Ishikawa (cell line): ENCODE measurements around the gene MAPK4.

Source experiments
- EP300 ChIP-seq: IDR thresholded peaks from 2 replicates; pipeline ENCODE4 v1.6.1; 2012; ENCODE audit warnings: borderline replicate concordance
- FOXM1 ChIP-seq: IDR thresholded peaks from 2 replicates; pipeline ENCODE4 v1.6.1; 2012; ENCODE audit warnings: low read depth, borderline replicate concordance
- NFIC ChIP-seq: IDR thresholded peaks from 2 replicates; pipeline ENCODE4 v1.6.1; 2012
- RAD21 ChIP-seq: IDR thresholded peaks from 2 replicates; pipeline ENCODE4 v1.6.1; 2012; ENCODE audit warnings: low read depth
- REST ChIP-seq: IDR thresholded peaks from 2 replicates; pipeline ENCODE4 v1.6.1; 2012; ENCODE audit warnings: low read depth, mild to moderate bottlenecking
- TAF1 ChIP-seq: IDR thresholded peaks from 2 replicates; pipeline ENCODE4 v1.6.1; 2012; ENCODE audit warnings: low read depth, mild to moderate bottlenecking
- TCF12 ChIP-seq: IDR thresholded peaks from 2 replicates; pipeline ENCODE4 v1.6.1; 2012; ENCODE audit warnings: low read depth
- TEAD4 ChIP-seq: IDR thresholded peaks from 2 replicates; pipeline ENCODE4 v1.6.1; 2012
- YY1 ChIP-seq: IDR thresholded peaks from 2 replicates; pipeline ENCODE4 v1.6.1; 2012; ENCODE audit warnings: low read depth
- ZBTB7A ChIP-seq: IDR thresholded peaks from 2 replicates; pipeline ENCODE4 v1.6.1; 2012; ENCODE audit warnings: low read depth
- TF ChIP-seq, protein P1 (sequence below): IDR thresholded peaks from 2 replicates; pipeline ENCODE4 v1.6.1; 2012
- TF ChIP-seq, protein P2 (sequence below): IDR thresholded peaks from 2 replicates; pipeline ENCODE4 v1.6.1; 2012

DNA sequence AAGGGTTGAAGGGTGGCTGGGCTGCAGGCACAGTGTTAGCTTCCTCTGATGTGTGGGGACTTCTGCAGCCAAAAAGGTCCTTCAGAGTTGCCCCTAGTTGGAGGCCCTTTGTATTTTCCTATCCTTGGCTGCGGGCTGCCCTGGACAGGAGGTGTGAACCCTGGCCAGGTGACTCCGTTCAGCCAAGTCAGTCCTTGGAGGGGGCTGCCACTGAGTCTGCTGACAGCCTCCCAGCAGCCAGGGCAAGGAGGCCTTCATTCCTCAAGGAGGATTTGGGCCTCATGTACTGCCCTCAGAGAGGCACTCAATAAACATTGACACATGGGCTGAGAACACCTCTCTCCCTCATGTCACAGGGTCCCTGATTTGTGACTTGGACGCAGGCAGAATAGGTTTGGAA, 62.4 kb downstream of the MAPK4 start:
- TF ChIP-seq TEAD4 = no peak
- TF ChIP-seq, protein P1, sequence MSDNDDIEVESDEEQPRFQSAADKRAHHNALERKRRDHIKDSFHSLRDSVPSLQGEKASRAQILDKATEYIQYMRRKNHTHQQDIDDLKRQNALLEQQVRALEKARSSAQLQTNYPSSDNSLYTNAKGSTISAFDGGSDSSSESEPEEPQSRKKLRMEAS = no peak
- no peak for TF ChIP-seq YY1
- no peak for TF ChIP-seq RAD21
- TF ChIP-seq, protein P2, sequence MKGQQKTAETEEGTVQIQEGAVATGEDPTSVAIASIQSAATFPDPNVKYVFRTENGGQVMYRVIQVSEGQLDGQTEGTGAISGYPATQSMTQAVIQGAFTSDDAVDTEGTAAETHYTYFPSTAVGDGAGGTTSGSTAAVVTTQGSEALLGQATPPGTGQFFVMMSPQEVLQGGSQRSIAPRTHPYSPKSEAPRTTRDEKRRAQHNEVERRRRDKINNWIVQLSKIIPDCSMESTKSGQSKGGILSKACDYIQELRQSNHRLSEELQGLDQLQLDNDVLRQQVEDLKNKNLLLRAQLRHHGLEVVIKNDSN = no peak
- TF ChIP-seq ZBTB7A = no peak
- TF ChIP-seq REST = no peak
- TF ChIP-seq NFIC = no peak
- no peak for TF ChIP-seq TAF1
- no peak for TF ChIP-seq FOXM1
- no peak for TF ChIP-seq TCF12
- TF ChIP-seq EP300 = no peak
